Naive B cell (primary cell): ENCODE measurements around the gene AIG1. TPM values are rescaled to one million over a fixed set of nuclear protein-coding genes. Genes with fewer than 3 reads are reported as not detected.
A peak's percentile ranks its signal among the peaks of the same experiment; 100 is the strongest.

Experiments
- ATAC-seq, 2 donors: fragments of 150-1000 bp; cut with Tn5 transposase; 2 replicates each; pipeline ENCODE4 v1.10.0; 2021; ENCODE audit warnings: low read depth in 2 of 2, mild to moderate bottlenecking in 2 of 2, moderate library complexity in 2 of 2
- DNase-seq: peaks from one replicate; pipeline ENCODE4 v3.0.0; 2022
- H3K27ac Mint-ChIP-seq, 6 donors: one replicate each; pipeline ENCODE4 v1.8.0; 2020 to 2022; ENCODE audit warnings: mild to moderate bottlenecking in 6 of 6, mixed read lengths in 6 of 6, moderate library complexity in 5 of 6, inconsistent platforms in 2 of 6
- H3K27me3 Mint-ChIP-seq, 3 donors: one replicate each; pipeline ENCODE4 v1.8.0; 2021 to 2022; ENCODE audit warnings: mixed read lengths in 3 of 3, mild to moderate bottlenecking in 1 of 3
- H3K36me3 Mint-ChIP-seq, 2 donors: one replicate each; pipeline ENCODE4 v1.8.0; 2020 to 2022; ENCODE audit warnings: mixed read lengths in 2 of 2, inconsistent platforms in 1 of 2, mild to moderate bottlenecking in 1 of 2
- H3K4me1 Mint-ChIP-seq, 3 donors: one replicate each; pipeline ENCODE4 v1.8.0; 2020 to 2022; ENCODE audit warnings: mixed read lengths in 3 of 3, inconsistent platforms in 1 of 3, mild to moderate bottlenecking in 1 of 3, moderate library complexity in 1 of 3
- H3K4me3 Mint-ChIP-seq, 8 donors: one replicate each; pipeline ENCODE4 v1.8.0; 2020 to 2022; ENCODE audit warnings: mild to moderate bottlenecking in 8 of 8, mixed read lengths in 8 of 8, moderate library complexity in 8 of 8, inconsistent platforms in 2 of 8
- H3K9me3 Mint-ChIP-seq, 7 donors: one replicate each; pipeline ENCODE4 v1.8.0; 2020 to 2022; ENCODE audit warnings: mixed read lengths in 7 of 7, mild to moderate bottlenecking in 5 of 7, inconsistent platforms in 2 of 7, moderate library complexity in 1 of 7
- polyA plus RNA-seq, 6 donors: library from polyadenylated mRNA; unstranded; fragments of 300-500 nt; fragmentation: Illumina TruSeq; gene quantifications; one replicate each; pipeline ENCODE4 v1.2.3, GENCODE V29; 2021; ENCODE audit warnings: low read depth in 6 of 6

The AIG1 gene
- polyA plus RNA-seq, 6 donors from 2014 or later: 8.2 to 14.7 (median 12.3) TPM

DNA sequence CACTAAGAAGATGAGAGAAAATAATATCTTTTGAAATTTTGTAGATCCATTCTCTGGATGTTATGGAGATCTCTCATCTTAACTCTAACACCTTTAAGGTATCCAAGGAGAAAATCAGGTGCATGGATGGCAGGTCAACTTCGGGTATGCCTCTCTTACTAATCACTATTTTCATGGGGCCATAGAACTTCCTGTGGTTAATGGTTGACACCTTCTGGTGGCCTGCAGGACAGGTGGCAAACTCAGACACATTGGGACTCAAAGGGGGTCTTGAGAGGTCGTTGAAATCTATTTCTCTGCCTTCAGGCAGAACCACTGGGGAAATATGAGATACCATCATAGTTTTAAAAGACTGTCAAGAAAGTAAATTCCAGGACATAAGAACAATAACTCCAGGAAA, 313.3 kb downstream of the AIG1 start:
- no peaks in the 10 kb centered on the region for H3K4me1 Mint-ChIP-seq
- ATAC-seq (no peak), DNase-seq (no peak)
- peaks cover 10 to 19% (median 18%) of the 10 kb centered on the region in 3 donors for H3K27me3 Mint-ChIP-seq
- H3K36me3 Mint-ChIP-seq: no peaks in the 10 kb centered on the region
- no peak overlapping the region for H3K4me3 Mint-ChIP-seq
- no peak overlapping the region for H3K27ac Mint-ChIP-seq
- peaks cover 0 to 15% (median 5%) of the 10 kb centered on the region in 7 donors for H3K9me3 Mint-ChIP-seq

DNA sequence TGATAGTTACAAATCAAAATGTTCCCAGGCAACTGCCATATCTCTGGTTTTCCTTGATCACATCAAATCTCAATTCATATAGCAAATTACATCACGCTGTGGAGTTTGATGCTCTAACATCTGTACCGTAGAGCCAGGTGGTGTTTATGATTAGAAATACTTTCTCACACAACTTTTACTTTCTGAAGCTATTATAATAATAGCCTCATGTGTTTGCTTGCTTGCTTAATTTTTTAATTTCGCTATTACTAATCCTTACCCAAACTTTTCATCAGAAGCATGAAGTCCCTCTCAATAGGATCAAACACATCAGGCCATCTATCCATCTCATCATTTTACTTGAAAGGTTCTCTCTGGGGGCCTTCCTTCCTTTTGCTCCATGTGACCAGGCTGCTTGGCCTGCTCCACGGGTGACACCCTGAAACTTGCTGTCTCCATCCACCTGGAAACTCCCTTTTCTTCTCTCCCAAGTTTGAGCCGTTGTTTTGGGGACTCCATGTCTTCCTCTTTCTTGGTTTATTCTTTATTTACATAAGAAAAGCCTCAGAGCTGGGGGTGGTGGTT, 314.4 kb downstream of the AIG1 start:
- Mint-ChIP-seq H3K4me3 (no peak overlapping the region), H3K4me1 (no peaks in the 10 kb centered on the region), H3K36me3 (no peaks in the 10 kb centered on the region), H3K9me3 (peaks cover 3 to 15% (median 5%) of the 10 kb centered on the region in 7 donors), H3K27me3 (peaks cover 15 to 25% (median 22%) of the 10 kb centered on the region in 3 donors), H3K27ac (peak overlapping the region in 1 of 6 donors; percentile 17)
- ATAC-seq: no peak
- DNase-seq: no peak

DNA sequence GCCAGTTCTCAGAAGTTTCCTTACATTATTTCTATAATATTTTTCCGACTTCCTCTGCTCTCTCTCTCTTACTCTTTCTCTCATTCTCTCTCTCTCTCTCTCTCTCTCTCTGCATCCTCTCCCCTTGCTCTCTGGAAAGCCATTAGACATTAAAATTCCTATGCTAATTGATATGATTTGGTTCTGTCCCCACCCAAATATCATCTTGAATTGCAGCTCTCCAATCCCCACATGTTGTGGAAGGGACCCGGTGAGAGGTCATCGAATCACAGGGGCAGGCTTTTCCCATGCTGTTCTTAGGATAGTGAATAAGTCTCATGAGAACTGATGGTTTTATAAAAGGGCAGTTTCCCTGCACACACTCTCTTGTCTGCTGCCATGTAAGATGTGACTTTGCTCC, 315.7 kb downstream of the AIG1 start:
- Mint-ChIP-seq H3K36me3 (no peaks in the 10 kb centered on the region), H3K4me3 (no peak overlapping the region), H3K27me3 (peaks cover 19 to 30% (median 25%) of the 10 kb centered on the region in 3 donors), H3K9me3 (peaks cover 3 to 15% (median 5%) of the 10 kb centered on the region in 7 donors), H3K27ac (peak overlapping the region in 1 of 6 donors; percentile 43), H3K4me1 (no peaks in the 10 kb centered on the region)
- no peak for ATAC-seq
- no peak for DNase-seq

- Mint-ChIP-seq H3K4me1 (no peaks in the 10 kb centered on the region), H3K9me3 (peaks cover 3 to 17% (median 7%) of the 10 kb centered on the region in 7 donors), H3K4me3 (no peak overlapping the region), H3K27me3 (peaks cover 19 to 34% (median 24%) of the 10 kb centered on the region in 3 donors), H3K36me3 (no peaks in the 10 kb centered on the region), H3K27ac (no peak overlapping the region)
- ATAC-seq (no peak), DNase-seq (no peak)
Observed at GRCh38 chr6:143376861-143377260, 316.2 kb downstream of the AIG1 start.

DNA sequence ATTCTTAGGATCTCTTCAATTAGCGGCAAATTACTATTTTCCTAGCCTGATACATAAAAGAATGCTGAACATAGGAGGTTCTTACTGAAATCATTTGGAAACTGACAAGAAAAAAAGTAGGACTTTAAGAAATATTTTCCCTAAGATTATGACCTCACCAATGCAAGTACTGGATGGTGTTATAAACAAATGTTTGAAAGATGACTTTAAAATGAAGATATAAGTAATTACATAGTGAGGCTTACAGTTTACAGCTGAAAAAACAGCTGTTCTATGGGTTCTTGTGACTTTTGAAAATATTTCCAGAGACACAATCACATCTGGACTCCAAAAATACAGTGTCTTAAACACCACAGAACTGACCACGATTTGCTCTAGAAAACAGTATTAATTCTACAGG, 324.9 kb downstream of the AIG1 start:
- no peak for DNase-seq
- ATAC-seq: no peak
- peaks cover 0 to 16% (median 6%) of the 10 kb centered on the region in 3 donors for H3K27me3 Mint-ChIP-seq

DNA sequence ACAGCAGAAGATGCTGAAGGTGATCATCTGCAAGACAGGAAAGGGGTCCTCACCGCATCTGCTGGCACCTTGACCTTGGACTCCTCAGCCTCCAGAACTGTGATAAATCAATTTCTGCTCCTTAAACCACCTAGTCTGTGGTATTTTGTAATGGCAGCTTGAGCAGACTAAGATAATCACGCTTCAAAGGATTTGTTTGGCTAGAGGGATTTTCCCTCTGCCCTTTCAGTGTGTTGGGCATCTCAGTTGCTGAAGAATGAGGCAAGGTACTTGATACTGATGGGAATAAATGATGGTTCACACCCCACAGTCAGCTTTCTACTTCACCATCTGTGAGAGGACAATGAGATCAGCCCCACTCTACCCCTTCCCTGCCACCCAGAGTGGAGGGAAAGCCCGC, 329.6 kb downstream of the AIG1 start:
- no peak for ATAC-seq
- Mint-ChIP-seq H3K9me3 (peaks cover 0 to 2% (median 0%) of the 10 kb centered on the region in 7 donors), H3K36me3 (no peaks in the 10 kb centered on the region), H3K4me1 (no peaks in the 10 kb centered on the region), H3K27me3 (peaks cover 0 to 11% (median 4%) of the 10 kb centered on the region in 3 donors), H3K27ac (peak overlapping the region in 1 of 6 donors; percentile 39), H3K4me3 (no peak overlapping the region)
- no peak for DNase-seq

More for the DNA sequence above, 324.9 kb downstream of the AIG1 start:
- Mint-ChIP-seq H3K27ac (no peak overlapping the region), H3K4me1 (no peaks in the 10 kb centered on the region), H3K36me3 (no peaks in the 10 kb centered on the region), H3K4me3 (no peak overlapping the region), H3K9me3 (peaks cover 0 to 15% (median 7%) of the 10 kb centered on the region in 7 donors)

Other genes starting within 250 kb of the AIG1 start
- 10 to 100 TPM in 1 of 6 donors, 1 to 10 TPM in 5; 2.7 to 10.2 (median 5.4) TPM for gene HIVEP2, start 115.7 kb upstream of the AIG1 start, polyA plus RNA-seq